GM18505 (cell line): ENCODE results near the gene IRF7.
"Not testable (repeated sequence)": the region's sequence is repeated elsewhere in the genome, so short reads cannot be mapped to it uniquely, and the experiment has no call there.

Source experiments
- ATAC-seq: cut with Tn5 transposase; IDR thresholded peaks from one replicate; pipeline ENCODE4 v1.9.1; 2021; ENCODE audit not compliant: unreplicated experiment
- POLR2A ChIP-seq: IDR thresholded peaks from 4 replicates; pipeline ENCODE4 v1.6.1; 2011; ENCODE audit warnings: borderline replicate concordance; ENCODE audit not compliant: insufficient read depth, insufficient read length; ENCODE audit errors: extremely low read depth

The IRF7 gene

DNA sequence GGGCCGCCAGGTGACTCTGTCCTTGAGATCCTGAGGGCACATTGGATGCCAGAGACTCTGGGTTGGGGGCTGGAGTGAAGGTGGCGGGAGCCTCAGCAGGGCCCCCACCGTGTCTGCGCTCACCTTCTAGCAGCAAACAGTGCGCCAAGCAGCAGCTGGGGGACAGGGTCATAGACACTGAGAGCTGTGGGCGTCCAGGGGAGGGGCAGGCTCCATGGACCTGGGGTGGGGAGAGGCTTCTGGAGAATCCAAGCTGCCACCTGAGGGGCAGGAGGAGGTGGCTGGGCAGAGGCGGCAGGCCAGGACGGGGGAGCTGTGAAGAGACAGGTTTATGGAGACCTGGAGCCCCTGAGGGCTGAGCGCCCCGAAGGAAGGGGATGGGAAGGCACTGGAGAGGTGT, 31.5 kb downstream of the IRF7 start:
- ATAC-seq, result no peak
- TF ChIP-seq POLR2A, result no peak

DNA sequence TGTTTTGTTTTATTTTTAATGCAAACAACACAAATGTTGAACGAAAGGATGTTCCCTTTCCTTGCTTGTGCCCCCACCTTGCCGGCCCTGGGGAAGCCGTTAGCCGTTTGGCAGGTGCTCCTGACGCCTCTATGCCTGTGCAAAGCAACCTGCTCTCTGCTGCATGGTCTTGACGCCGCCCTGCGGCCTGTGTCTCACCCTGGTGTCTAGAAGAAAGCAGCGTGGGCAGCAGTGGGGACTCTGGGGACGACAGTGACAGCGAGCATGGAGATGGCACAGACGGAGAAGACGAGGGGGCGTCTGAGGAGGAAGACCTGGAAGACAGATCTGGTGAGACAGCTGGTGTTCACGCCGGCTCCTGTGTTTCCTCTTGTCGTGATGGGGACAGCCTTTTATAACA, 34.0 kb downstream of the IRF7 start:
- no peak for ATAC-seq
- no peak for TF ChIP-seq POLR2A

DNA sequence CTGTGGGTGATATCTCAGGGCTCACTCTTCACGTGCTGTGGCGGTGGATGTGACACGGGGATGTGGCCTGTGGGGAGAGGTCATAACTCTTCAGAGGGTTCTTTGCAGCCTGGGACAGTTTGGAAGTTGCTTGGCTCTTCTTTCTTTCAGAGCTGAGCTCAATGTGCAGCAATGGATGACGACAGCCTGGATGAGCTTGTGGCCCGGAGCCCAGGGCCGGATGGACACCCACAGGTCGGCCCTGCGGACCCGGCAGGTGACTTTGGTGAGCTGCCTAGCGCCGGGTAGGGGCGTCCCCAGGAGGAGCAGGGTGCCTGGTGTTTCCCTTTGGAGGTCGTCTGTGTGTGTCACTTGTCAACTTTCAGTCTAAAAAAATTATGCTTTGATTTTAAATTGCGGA, 34.4 kb downstream of the IRF7 start:
- ATAC-seq, result no peak
- no peak for TF ChIP-seq POLR2A

DNA sequence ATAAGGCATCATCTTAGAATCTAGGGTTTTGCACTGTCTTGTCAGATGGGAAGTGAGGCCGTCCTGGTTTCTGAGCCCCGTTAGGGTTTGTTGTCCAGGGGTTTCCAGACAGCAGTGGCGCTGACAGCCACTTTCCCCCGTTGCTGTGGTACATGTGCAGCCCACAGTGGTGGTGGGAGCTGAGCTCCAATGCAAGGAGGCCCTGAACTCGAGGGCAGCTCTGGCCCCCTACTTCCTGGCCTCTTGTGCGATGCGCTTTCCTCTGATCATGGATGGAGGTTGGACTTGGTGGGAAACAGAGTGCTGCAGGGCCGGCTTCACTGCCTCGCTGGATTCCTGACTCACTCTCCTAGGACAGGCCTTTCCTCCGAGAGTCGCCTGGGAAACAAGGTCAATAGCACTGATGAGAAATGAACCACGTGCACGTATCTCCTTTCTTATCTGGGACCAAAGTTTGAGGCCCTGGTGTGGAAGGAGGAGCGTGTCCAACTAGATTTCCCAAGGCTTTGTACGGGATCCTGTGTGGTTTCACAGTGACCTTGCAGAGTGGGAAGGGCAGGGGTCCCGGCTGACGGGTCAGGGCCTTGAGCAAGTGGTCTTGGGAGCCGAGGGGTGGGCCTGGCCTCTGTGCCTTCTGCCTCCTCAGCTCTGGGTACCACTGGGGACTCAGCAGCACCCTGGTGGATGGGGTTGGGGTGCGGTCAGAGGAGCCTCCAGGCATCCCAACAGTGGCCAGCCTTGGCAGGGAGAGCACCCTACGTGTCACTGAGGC, 35.7 kb downstream of the IRF7 start:
- no peak for TF ChIP-seq POLR2A
- ATAC-seq, result no peak

DNA sequence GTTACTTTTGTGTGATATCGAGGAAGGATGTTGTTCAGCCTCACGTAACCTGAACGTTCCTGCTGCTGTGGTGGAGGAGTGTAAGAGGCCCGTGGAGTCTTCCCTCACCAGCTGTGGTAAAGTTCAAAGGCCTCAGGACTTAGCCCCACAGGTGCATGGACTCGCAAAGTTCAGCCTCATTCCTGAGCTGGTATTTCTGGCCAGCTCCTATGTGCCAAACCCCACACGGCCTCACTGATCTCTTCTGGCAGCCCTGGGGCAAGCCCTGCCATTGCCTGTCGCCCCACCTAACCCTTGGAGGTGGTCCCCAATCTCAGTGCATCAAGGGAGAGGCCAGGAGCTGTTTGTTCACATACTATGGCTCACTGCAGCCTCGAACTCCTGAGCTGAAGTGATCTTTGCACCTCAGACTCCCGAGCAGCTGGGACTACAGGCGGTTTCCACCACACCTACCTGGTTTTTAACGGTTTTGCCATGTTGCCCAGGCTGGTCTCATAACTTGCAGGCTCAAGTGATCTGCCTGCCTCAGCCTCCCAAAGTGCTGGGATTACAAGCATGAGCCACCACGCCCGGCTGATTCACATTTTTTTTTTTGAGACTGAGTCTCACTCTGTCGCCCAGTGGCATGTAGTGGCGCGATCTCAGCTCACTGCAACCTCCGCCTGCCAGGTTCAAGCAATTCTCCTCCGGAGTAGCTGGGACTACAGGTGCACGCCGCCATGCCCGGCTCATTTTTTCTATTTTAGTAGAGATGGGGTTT, 37.3 kb downstream of the IRF7 start:
- no peak for TF ChIP-seq POLR2A
- ATAC-seq, result no peak

DNA sequence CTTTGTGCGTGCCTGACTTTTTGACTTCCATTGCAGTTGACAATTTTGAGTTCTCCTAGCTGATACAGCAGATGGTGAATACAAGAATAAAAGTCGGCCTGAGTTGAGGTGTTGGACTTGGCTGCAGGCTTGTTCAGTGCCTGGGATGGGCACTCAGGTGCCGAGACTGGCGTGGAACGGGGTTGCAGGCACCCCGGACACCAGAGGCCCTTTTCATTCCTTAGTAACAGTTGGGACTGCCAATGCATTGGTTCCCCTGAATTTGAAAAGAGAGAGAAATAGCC, 38.2 kb downstream of the IRF7 start:
- TF ChIP-seq POLR2A, result no peak
- ATAC-seq, result no peak

DNA sequence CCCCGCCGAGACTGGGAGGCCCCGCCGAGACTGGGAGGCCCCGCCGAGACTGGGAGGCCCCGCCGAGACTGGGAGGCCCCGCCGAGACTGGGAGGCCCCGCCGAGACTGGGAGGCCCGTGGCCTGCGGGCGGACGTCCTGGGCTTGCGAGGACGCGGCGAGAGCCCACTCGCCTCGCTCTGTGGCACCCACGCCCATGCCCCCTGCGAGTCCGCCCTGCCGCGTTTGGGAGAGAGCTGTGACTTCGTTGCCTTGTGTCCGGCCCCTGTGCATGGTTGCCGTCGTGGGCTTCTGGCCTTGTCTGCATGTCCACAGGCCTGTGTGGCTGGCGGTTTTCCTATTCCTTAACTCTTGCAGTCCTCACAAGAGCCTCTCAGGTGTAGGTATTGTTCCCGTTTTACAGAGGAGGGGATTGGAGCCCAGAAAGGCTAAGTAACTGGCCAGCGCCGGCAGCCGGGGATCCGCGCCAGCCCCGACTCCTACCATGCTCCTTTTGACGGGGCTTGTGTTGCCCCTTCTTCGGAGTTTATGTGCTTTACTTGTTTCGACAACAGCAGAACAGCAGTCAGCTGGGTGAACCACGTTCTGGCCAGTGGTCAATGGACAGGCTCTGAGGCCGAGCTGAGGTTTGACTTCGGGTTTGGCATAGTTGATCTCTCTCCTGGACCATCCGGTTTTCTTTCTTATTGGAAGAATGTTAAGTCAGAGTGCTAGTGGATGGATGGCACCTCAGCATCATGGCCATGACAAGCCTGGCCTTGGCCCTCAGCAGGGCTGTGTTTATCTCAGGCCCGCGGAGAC, 38.7 kb downstream of the IRF7 start:
- ATAC-seq, result no peak
- no peak for TF ChIP-seq POLR2A

DNA sequence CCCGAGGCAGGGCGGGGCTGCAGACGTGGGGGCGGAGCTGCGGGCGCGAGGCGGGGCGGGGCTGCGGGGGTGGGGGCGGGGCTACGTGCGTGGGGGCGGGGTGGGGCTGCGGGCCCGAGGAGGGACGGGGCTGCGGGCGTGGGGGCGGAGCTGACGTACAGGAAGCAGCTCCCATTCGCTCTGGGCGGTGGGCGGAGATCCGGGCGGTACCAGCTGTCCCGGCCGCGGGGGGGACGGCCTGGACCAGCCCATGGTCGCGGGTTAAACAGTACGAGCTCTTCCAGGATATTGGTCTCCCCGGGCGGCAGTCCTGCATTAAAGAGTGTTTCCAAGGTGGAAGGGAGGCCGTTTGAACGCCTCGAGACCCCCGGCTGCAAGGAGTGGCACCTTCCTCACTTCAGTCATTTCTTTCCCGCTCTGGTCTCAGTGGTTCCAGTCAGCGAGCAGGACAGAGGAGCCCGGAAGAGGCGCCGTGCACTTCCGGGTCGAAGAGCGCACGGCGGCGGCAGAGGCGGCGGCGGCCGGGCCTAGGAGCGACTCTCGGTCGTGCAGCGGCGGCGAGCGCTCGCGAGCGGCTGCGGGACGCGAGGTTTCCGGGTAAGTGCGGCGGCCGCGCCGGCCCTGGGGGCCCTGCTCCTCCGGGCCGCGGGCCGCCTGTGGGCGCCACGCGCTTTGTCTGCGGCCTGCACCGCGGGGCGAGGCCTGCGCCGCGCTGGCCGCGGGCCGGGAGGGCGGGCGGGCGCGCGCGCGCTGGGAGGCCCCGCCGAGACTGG, 39.6 kb downstream of the IRF7 start, which contains the start of gene PHRF1:
Gene PHRF1, plus strand, starts transcription at position 475 of the 773 bp plus-strand sequence. CDS start 5,043 bp downstream, outside the sequence.
- ATAC-seq, result peak; percentile 69
- TF ChIP-seq POLR2A, result peak; percentile 84

DNA sequence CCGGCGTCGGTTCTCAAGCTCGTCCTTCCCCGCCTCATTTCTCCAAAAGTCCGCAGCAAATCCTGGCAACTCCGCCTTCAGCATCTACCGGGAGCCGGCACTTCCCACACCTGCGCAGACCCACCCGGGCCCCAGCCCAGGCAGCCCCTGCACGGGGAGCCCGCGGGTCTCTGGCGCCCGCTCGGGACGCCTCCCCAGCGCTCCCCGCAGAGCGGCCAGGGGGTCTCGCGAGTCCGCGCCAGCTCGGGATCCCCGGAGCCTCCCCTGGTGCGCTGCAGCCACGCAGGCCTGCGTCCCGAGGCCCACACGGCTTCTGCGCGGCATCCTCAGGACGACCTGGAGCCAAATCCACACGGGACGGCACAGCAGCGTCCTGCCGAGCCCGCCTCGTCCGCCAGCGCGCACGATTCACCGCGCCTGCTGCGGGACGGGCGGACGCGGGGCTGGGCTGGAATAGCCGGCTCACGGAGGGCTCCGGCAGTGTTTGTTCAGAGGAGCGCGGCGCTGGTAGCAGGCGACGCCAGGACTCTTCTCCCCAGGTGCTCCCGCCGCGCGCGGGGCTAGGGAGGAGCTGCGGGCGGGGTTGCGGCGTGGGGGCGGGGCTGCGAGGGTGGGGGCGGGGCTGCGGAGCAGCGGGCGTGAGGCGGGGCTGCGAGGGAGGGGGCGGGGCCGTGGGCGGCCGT, 40.3 kb downstream of the IRF7 start:
- peak; percentile 36 for ATAC-seq
- no peak for TF ChIP-seq POLR2A

DNA sequence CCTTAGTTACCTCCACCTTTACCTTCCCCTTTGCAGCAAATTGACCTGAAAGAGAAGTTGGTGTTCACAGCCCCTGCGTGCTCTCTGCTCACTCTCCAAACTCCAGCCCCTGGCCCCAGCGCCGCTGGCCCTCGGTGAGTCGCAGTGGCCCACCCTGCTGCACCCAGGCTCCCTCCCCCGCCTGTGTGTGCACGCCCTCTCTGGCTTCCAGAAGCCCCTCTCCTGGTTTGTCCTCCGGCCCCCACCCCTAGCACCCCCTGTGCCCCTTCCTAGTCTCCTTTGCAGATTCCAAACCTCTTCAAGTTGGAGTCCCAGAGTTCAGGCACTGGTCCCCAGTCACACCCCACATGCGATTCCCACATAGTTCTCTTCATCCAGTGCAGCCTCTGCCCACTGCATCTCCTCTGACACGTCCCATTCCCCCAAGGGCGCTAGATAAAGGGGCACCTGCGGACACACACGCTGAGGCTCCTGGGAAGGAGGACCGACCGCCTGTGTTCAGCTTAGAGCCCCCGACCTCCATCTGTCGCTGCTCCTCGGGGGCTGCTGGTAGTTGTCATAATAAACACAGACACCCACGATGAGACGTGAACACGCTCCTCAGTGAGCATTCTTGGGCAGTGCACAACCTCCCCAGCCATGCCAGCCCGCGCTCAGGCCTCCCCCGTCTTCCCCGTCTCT, 41.0 kb downstream of the IRF7 start:
- TF ChIP-seq POLR2A, result no peak
- ATAC-seq, result no peak

DNA sequence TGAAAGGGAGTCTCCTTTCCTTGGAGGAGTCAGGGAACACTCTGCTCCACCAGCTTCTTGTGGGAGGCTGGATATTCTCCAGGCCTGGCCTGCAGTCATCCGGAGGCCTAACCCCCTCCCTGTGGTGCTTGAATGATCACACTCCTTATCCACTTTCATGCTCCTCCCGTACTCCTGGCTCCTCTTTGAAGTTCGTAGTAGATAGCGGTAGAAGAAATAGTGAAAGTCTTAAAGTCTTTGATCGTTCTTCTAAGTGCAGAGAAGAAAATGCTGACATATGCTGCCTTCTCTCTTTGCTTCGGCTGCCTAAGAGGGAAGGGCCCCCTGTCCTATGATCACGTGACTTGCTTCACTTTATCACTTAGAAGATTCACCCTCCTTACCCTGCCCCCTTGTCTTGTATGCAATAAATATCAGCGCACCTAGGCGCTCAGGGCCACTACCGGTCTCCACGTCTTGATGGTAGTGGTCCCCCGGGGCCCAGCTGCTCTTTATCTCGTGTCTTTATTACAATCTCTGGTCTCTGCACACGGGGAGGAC, 41.6 kb downstream of the IRF7 start:
- not testable (repeated sequence) for ATAC-seq

DNA sequence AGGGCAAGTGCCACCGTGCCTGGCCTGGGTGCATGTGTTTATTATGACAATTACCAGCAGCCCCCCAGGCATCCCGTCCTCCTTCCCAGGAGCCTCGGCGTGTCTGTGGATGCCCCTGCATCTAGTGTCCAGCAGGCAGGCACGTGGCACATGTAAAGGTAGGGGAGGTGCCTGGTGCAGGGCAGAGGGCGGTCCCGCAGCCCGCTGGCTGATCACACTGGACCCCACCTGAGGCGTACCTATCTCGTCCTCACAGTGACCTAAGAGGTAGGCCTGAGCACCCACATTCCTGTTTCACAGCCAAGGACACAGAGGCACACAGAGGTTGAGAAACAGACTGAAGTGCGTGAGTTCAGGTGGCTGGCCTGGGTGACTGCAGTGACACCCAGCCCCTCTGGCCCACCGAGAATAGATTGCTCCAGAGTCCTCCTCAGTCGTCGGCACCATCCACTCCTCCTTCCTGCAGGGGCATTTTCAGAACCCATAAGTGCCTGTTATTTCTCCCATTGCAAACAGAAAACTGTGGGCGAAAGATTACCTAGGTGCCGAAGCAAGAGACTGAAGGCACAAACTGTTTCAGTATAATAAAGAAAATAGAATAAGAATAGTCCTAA, 42.5 kb downstream of the IRF7 start:
- TF ChIP-seq POLR2A, result no peak
- ATAC-seq, result no peak

DNA sequence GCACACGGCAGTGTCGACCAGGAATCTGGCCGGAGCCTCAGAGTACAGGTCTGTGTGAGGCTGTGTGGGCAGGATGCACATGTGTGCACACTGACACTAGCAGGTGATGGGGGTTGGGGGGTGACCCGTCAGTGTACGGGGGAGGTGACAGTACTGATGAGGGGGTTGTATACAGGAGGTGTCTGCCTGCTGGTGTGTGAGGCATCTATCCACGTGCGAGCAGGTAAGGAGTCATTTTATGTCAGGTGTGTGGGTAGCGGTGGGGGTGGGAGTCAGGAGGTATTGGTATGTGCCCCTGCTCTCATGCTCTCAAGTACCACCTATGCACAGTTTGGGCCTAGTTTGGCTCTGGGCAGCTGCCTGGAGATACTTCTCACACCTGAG, 44.0 kb downstream of the IRF7 start:
- no peak for ATAC-seq

More for the DNA sequence above, 44.0 kb downstream of the IRF7 start:
- TF ChIP-seq POLR2A, result no peak
